SU-DHL-6 (cell line): ENCODE measurements around the gene GPR78.

Experiments
- CTCF ChIP-seq: fragments of 200-600 bp; sonication (generic); IDR thresholded peaks from one replicate; pipeline ENCODE4 v1.5.1; 2017; ENCODE audit warnings: antibody characterized with exemption, mild to moderate bottlenecking, low read length, moderate library complexity; ENCODE audit not compliant: insufficient read depth, poor library complexity, severe bottlenecking
- EZH2phosphoT487 ChIP-seq: fragments of 200-600 bp; sonication (generic), shearing (Covaris generic); conservative IDR thresholded peaks from 2 replicates; pipeline ENCODE4 v1.6.1; 2018; ENCODE audit warnings: mild to moderate bottlenecking, antibody characterized with exemption, low read length, moderate library complexity, mixed read lengths

- TF ChIP-seq CTCF (no peak), EZH2phosphoT487 (no peak)
These were observed 26.2 kb upstream of the GPR78 start for GRCh38 chr4:8553991-8554405.
